SW 1271 (cell line): ENCODE measurements around the gene ELP1.
"Not testable (repeated sequence)": the region's sequence is repeated elsewhere in the genome, so short reads cannot be mapped to it uniquely, and the experiment has no call there.

Source experiments
- DNase-seq, 2 experiments: peaks; one replicate each; lab custom pipeline; 2025; lab: John Stamatoyannopoulos, UW

Gene ELP1

GRCh38 chr9:108933718-108934322 is at the start of gene ELP1:
Gene ELP1, minus strand, starts transcription at chr9:108934124. Its CDS starts 2,978 bp downstream, at chr9:108931146.
- peak; percentile 79 to 91 for DNase-seq

GRCh38 chr9:108980893-108981292 is 47.0 kb upstream of the ELP1 start:
- no peak for DNase-seq

GRCh38 chr9:108978205-108978604 is 44.3 kb upstream of the ELP1 start:
- no peak for DNase-seq

GRCh38 chr9:108973895-108974294 is 40.0 kb upstream of the ELP1 start:
- no peak for DNase-seq

- DNase-seq, result no peak
Measured at GRCh38 chr9:108972626-108973209, 38.8 kb upstream of the ELP1 start.

GRCh38 chr9:108972186-108972585 is 38.3 kb upstream of the ELP1 start:
- no peak for DNase-seq

GRCh38 chr9:108971392-108971791 is 37.5 kb upstream of the ELP1 start:
- DNase-seq, result not testable (repeated sequence)

GRCh38 chr9:108967916-108968315 is 34.0 kb upstream of the ELP1 start:
- DNase-seq, result no peak

GRCh38 chr9:108963459-108964143 is 29.7 kb upstream of the ELP1 start:
- no peak for DNase-seq

- no peak for DNase-seq
Measured at GRCh38 chr9:108961151-108961550, 27.2 kb upstream of the ELP1 start.

- DNase-seq, result no peak
Measured at GRCh38 chr9:108960331-108960730, 26.4 kb upstream of the ELP1 start.

GRCh38 chr9:108956631-108957026 is 22.7 kb upstream of the ELP1 start:
- DNase-seq, result no peak

- no peak for DNase-seq
Measured at GRCh38 chr9:108956022-108956630, 22.2 kb upstream of the ELP1 start.

- peak in 1 of 2 experiments; percentile 72 for DNase-seq
Measured at GRCh38 chr9:108953983-108954574, 20.2 kb upstream of the ELP1 start.

- no peak for DNase-seq
Measured at GRCh38 chr9:108951578-108951977, 17.7 kb upstream of the ELP1 start.

GRCh38 chr9:108950168-108950567 is 16.2 kb upstream of the ELP1 start:
- no peak for DNase-seq

- DNase-seq, result no peak
Measured at GRCh38 chr9:108939975-108940374, 6.1 kb upstream of the ELP1 start.

- no peak for DNase-seq
Measured at GRCh38 chr9:108937561-108938305, 3.8 kb upstream of the ELP1 start.

- peak; percentile 63 to 91 for DNase-seq
Measured at GRCh38 chr9:108934323-108934893, 484 bp upstream of the ELP1 start, which contains the start of gene ABITRAM. Gene ABITRAM, plus strand, starts transcription at chr9:108934400. Its CDS starts 87 bp downstream, at chr9:108934487.

- DNase-seq, result no peak
Measured at GRCh38 chr9:108933231-108933717, 650 bp downstream of the ELP1 start.

- DNase-seq, result no peak
Measured at GRCh38 chr9:108928386-108928785, 5.5 kb downstream of the ELP1 start.
